Astrocyte (in vitro differentiated cells and primary cell): ENCODE results near the gene DNAAF5.

Experiments
- CTCF ChIP-seq: IDR thresholded peaks from 2 replicates; pipeline ENCODE4 v1.5.1; 2011; ENCODE audit warnings: low read depth, mild to moderate bottlenecking, inconsistent platforms, low read length, moderate library complexity; ENCODE audit not compliant: insufficient read depth
- EZH2 ChIP-seq: IDR thresholded peaks from 2 replicates; pipeline ENCODE4 v1.6.1; 2012; ENCODE audit warnings: mild to moderate bottlenecking, low read length, inconsistent platforms; ENCODE audit not compliant: insufficient read depth

GRCh38 chr7:712381-713138, 13.9 kb upstream of the DNAAF5 start:
- TF ChIP-seq CTCF = no peak
- no peak for TF ChIP-seq EZH2
